Activated CD8-positive, alpha-beta memory T cell treated with anti-CD3 and anti-CD28 coated beads for 24 hours (primary cell): ENCODE results near the gene BGN.

ENCODE experiments used
- DNase-seq: peaks from one replicate; pipeline ENCODE4 v3.0.0-alpha.2; 2020

BGN gene

GRCh38 chrX:153509592-153509991 lies 14.8 kb downstream of the BGN start:
- DNase-seq, result no peak

- DNase-seq, result no peak
Observed at GRCh38 chrX:153510383-153510782, 15.6 kb downstream of the BGN start.

GRCh38 chrX:153511784-153512500 lies 17.2 kb downstream of the BGN start:
- DNase-seq, result no peak

- DNase-seq, result no peak
Observed at GRCh38 chrX:153512501-153512893, 17.7 kb downstream of the BGN start.

GRCh38 chrX:153513265-153513664 lies 18.5 kb downstream of the BGN start:
- DNase-seq, result no peak

GRCh38 chrX:153514259-153514658 lies 19.5 kb downstream of the BGN start:
- no peak for DNase-seq

GRCh38 chrX:153515435-153515834 lies 20.7 kb downstream of the BGN start:
- no peak for DNase-seq

GRCh38 chrX:153516073-153516472 lies 21.3 kb downstream of the BGN start:
- no peak for DNase-seq

- no peak for DNase-seq
Observed at GRCh38 chrX:153517423-153517822, 22.6 kb downstream of the BGN start, which contains the start of gene ATP2B3. TSS of gene ATP2B3 (plus strand) at chrX:153517642. CDS start at chrX:153536248, 18,606 bp downstream.

GRCh38 chrX:153517946-153518834 lies 23.4 kb downstream of the BGN start:
- no peak for DNase-seq

- no peak for DNase-seq
Observed at GRCh38 chrX:153519569-153520286, 24.9 kb downstream of the BGN start.

- no peak for DNase-seq
Observed at GRCh38 chrX:153520287-153520917, 25.6 kb downstream of the BGN start.

GRCh38 chrX:153521034-153521433 lies 26.3 kb downstream of the BGN start:
- no peak for DNase-seq

- DNase-seq, result no peak
Observed at GRCh38 chrX:153522259-153522658, 27.5 kb downstream of the BGN start.

GRCh38 chrX:153523269-153523668 lies 28.5 kb downstream of the BGN start:
- no peak for DNase-seq

- no peak for DNase-seq
Observed at GRCh38 chrX:153524234-153524633, 29.5 kb downstream of the BGN start.

- DNase-seq, result no peak
Observed at GRCh38 chrX:153525451-153525850, 30.7 kb downstream of the BGN start.

GRCh38 chrX:153526042-153526441 lies 31.3 kb downstream of the BGN start:
- DNase-seq, result no peak

- no peak for DNase-seq
Observed at GRCh38 chrX:153526801-153527200, 32.0 kb downstream of the BGN start.

- DNase-seq, result no peak
Observed at GRCh38 chrX:153527208-153527607, 32.4 kb downstream of the BGN start.

GRCh38 chrX:153530411-153531129 lies 35.8 kb downstream of the BGN start:
- DNase-seq, result no peak

- no peak for DNase-seq
Observed at GRCh38 chrX:153533091-153533490, 38.3 kb downstream of the BGN start.
